ENCODE data around the gene OR14C36. TPM values are rescaled to one million over a fixed set of nuclear protein-coding genes. Genes with fewer than 3 reads are reported as not detected.

The OR14C36 gene
- total RNA-seq, 1 experiment from 2014 or later, result not detected

Other genes with a start within 250 kb of the OR14C36 start
- not detected in 2 replicates for gene OR2M5, start 203.6 kb upstream of the OR14C36 start, total RNA-seq (2014; rRNA removed; shearing (Covaris generic))
- not detected in 2 replicates for gene OR2M2, start 174.0 kb upstream of the OR14C36 start, total RNA-seq (2014; rRNA removed; shearing (Covaris generic))
- not detected in 2 replicates for gene OR2M3, start 151.5 kb upstream of the OR14C36 start, total RNA-seq (2014; rRNA removed; shearing (Covaris generic))
- not detected in 2 replicates for gene OR2M4, start 117.4 kb upstream of the OR14C36 start, total RNA-seq (2014; rRNA removed; shearing (Covaris generic))
- gene OR2T33, start 70.8 kb upstream of the OR14C36 start, total RNA-seq (2014; rRNA removed; shearing (Covaris generic)), result not detected in 2 replicates
- not detected in 2 replicates for gene OR2T12, start 45.4 kb upstream of the OR14C36 start, total RNA-seq (2014; rRNA removed; shearing (Covaris generic))
- gene OR2M7, start 24.2 kb upstream of the OR14C36 start, total RNA-seq (2014; rRNA removed; shearing (Covaris generic)), result not detected in 2 replicates
- gene OR2T4, start 12.9 kb downstream of the OR14C36 start, total RNA-seq (2014; rRNA removed; shearing (Covaris generic)), result not detected in 2 replicates
- gene OR2T6, start 27.0 kb downstream of the OR14C36 start, total RNA-seq (2014; rRNA removed; shearing (Covaris generic)), result not detected in 2 replicates
- gene OR2T1, start 54.3 kb downstream of the OR14C36 start, total RNA-seq (2014; rRNA removed; shearing (Covaris generic)), result not detected in 2 replicates
- gene OR2T2, start 96.9 kb downstream of the OR14C36 start, total RNA-seq (2014; rRNA removed; shearing (Covaris generic)), result not detected in 2 replicates
- not detected in 2 replicates for gene OR2T3, start 124.6 kb downstream of the OR14C36 start, total RNA-seq (2014; rRNA removed; shearing (Covaris generic))
- gene OR2T5, start 139.8 kb downstream of the OR14C36 start, total RNA-seq (2014; rRNA removed; shearing (Covaris generic)), result not detected in 2 replicates
- not detected in 2 replicates for gene OR2G6, start 159.3 kb downstream of the OR14C36 start, total RNA-seq (2014; rRNA removed; shearing (Covaris generic))
- not detected in 2 replicates for gene OR2T29, start 214.0 kb downstream of the OR14C36 start, total RNA-seq (2014; rRNA removed; shearing (Covaris generic))
- gene OR2T34, start 226.0 kb downstream of the OR14C36 start, total RNA-seq (2014; rRNA removed; shearing (Covaris generic)), result not detected in 2 replicates
- not detected in 2 replicates for gene OR2T10, start 248.9 kb downstream of the OR14C36 start, total RNA-seq (2014; rRNA removed; shearing (Covaris generic))